Hepatocyte (in vitro differentiated cells): Measurements from ENCODE around the gene POFUT1.

ENCODE experiments used
- EZH2 ChIP-seq: fragments of 200-600 bp; sonication (generic); IDR thresholded peaks from 2 replicates; pipeline ENCODE4 v1.6.1; 2016; ENCODE audit warnings: antibody characterized with exemption, mild to moderate bottlenecking, borderline replicate concordance
- EZH2phosphoT487 ChIP-seq: fragments of 200-600 bp; sonication (generic); IDR thresholded peaks from one replicate; pipeline ENCODE4 v1.6.1; 2018; ENCODE audit warnings: antibody characterized with exemption, mild to moderate bottlenecking, low read depth, moderate library complexity; ENCODE audit not compliant: unreplicated experiment, severe bottlenecking
- TF ChIP-seq, protein P1 (sequence below): fragments of 200-600 bp; sonication (generic); IDR thresholded peaks from 2 replicates; pipeline ENCODE4 v1.5.1; 2016; ENCODE audit warnings: antibody characterized with exemption, mild to moderate bottlenecking; ENCODE audit not compliant: poor library complexity

DNA sequence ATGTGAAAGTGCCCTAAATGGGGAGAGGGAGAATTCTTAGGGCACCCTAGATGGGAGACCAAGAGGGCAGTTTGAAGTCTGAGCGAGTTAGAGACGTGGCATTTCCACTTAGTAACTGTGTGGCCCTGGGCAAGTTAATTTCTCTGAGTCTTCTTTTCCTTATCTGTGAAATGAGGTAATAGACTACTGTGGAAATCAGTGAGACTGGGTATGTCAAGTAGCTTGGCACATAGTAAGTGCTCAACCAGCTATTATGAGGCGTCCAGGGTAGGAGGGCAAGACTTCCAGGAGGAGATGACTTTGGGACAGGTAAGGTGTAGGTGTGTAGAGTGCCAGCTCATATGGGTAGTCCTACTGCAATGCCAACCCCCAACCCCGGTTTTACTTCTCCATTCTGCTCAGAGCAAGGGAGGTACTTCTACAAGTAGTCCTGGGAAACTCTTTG lies 70.5 kb downstream of the POFUT1 start:
- TF ChIP-seq, protein P1, sequence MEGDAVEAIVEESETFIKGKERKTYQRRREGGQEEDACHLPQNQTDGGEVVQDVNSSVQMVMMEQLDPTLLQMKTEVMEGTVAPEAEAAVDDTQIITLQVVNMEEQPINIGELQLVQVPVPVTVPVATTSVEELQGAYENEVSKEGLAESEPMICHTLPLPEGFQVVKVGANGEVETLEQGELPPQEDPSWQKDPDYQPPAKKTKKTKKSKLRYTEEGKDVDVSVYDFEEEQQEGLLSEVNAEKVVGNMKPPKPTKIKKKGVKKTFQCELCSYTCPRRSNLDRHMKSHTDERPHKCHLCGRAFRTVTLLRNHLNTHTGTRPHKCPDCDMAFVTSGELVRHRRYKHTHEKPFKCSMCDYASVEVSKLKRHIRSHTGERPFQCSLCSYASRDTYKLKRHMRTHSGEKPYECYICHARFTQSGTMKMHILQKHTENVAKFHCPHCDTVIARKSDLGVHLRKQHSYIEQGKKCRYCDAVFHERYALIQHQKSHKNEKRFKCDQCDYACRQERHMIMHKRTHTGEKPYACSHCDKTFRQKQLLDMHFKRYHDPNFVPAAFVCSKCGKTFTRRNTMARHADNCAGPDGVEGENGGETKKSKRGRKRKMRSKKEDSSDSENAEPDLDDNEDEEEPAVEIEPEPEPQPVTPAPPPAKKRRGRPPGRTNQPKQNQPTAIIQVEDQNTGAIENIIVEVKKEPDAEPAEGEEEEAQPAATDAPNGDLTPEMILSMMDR: no peak
- TF ChIP-seq EZH2 (no peak), EZH2phosphoT487 (no peak)
